C4-2B (cell line): ENCODE data around the gene SKOR1.

ENCODE experiments used
- ZFX ChIP-seq: fragments of 450-650 bp; IDR thresholded peaks from 2 replicates; pipeline ENCODE4 v1.6.1; 2017
- TF ChIP-seq, protein P1 (sequence below): fragments of 450-650 bp; conservative IDR thresholded peaks from 2 replicates; pipeline ENCODE4 v1.5.1; 2017; ENCODE audit warnings: mild to moderate bottlenecking

DNA sequence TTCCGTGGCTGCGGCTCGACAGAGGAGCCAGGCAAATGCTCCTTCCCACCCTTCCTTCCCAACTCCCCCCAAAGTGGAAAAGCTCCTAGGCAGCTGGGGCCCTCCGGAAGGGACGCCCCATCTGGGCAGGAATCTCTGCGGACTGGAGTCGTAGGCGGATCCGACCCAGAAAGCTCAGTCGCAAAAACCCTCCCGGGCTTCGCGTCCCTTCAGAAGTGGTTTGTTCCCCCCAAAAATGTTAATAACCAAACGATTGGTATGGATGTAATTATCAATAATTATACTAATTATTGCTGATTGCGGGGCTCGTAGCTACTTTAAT, 10.8 kb downstream of the SKOR1 start:
- TF ChIP-seq, protein P1, sequence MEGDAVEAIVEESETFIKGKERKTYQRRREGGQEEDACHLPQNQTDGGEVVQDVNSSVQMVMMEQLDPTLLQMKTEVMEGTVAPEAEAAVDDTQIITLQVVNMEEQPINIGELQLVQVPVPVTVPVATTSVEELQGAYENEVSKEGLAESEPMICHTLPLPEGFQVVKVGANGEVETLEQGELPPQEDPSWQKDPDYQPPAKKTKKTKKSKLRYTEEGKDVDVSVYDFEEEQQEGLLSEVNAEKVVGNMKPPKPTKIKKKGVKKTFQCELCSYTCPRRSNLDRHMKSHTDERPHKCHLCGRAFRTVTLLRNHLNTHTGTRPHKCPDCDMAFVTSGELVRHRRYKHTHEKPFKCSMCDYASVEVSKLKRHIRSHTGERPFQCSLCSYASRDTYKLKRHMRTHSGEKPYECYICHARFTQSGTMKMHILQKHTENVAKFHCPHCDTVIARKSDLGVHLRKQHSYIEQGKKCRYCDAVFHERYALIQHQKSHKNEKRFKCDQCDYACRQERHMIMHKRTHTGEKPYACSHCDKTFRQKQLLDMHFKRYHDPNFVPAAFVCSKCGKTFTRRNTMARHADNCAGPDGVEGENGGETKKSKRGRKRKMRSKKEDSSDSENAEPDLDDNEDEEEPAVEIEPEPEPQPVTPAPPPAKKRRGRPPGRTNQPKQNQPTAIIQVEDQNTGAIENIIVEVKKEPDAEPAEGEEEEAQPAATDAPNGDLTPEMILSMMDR = no peak
- TF ChIP-seq ZFX = no peak
